IMR-90 (cell line): Measurements from ENCODE around the gene PRKCE.

ENCODE experiments used
- BHLHE40 ChIP-seq: fragments of 150-350 bp; IDR thresholded peaks from 2 replicates; pipeline ENCODE4 v1.6.1; 2016; ENCODE audit warnings: mild to moderate bottlenecking, low read depth, low read length
- CEBPB ChIP-seq: IDR thresholded peaks from 2 replicates; pipeline ENCODE4 v1.6.1; 2012; ENCODE audit warnings: low read depth, low read length, improper control_type of control experiment
- CHD1 ChIP-seq: IDR thresholded peaks from 2 replicates; pipeline ENCODE4 v1.6.1; 2012; ENCODE audit warnings: low read depth, low read length, improper control_type of control experiment
- FOS ChIP-seq: fragments of 150-350 bp; IDR thresholded peaks from 2 replicates; pipeline ENCODE4 v1.6.1; 2016; ENCODE audit warnings: low read depth, low read length
- MAFK ChIP-seq: IDR thresholded peaks from 2 replicates; pipeline ENCODE4 v1.6.1; 2012; ENCODE audit warnings: low read depth, low read length, improper control_type of control experiment
- MXI1 ChIP-seq: IDR thresholded peaks from 2 replicates; pipeline ENCODE4 v1.6.1; 2012; ENCODE audit warnings: low read depth, mild to moderate bottlenecking, low read length, moderate library complexity, borderline replicate concordance
- POLR2A ChIP-seq: IDR thresholded peaks from 2 replicates; pipeline ENCODE4 v1.6.1; 2012; ENCODE audit warnings: mild to moderate bottlenecking, low read depth, low read length
- RAD21 ChIP-seq: IDR thresholded peaks from 2 replicates; pipeline ENCODE4 v1.6.1; 2012; ENCODE audit warnings: low read length, improper control_type of control experiment
- SMC3 ChIP-seq: fragments of 150-350 bp; IDR thresholded peaks from 2 replicates; pipeline ENCODE4 v1.6.1; 2016; ENCODE audit warnings: low read depth, mild to moderate bottlenecking, antibody characterized with exemption, low read length, moderate library complexity
- TF ChIP-seq, protein P1 (sequence below): conservative IDR thresholded peaks from 2 replicates; pipeline ENCODE4 v1.5.1; 2012; ENCODE audit warnings: mild to moderate bottlenecking, low read depth, low read length, improper control_type of control experiment
- TF ChIP-seq, protein P2 (sequence below): fragments of 150-350 bp; IDR thresholded peaks from 2 replicates; pipeline ENCODE4 v1.6.1; 2016; ENCODE audit warnings: low read depth, mild to moderate bottlenecking, low read length, moderate library complexity, borderline replicate concordance

DNA sequence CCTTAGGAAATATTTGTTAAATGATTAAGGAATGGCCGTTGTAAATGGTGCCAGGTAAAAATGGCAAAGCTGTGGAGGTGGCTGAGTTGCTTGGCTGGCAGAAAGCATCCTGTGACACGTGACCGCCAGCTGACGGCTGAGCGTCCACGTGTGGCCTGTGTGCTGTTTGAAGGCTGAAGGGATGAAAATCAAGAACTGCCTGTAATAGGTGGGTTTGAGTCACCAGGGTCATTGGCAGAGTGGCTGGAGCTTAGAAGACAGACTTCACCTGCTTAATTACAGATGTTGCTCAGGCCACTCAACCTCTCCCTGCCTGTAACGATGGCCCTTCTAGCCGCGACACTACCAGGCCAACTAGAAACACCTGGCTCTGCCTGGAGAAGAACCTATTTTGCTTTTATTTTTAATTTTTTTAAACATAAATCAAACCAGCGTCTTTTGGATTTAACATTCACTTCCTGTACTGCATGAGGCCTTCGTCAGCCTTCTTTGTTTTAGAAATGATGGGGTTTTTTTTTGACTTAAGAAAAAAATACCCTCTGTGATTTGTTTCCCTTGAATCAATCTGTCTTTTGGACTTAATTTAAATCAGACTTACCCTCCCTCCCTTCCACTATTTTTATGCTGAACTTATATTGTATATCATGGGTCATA lies 206.5 kb downstream of the PRKCE start:
- no peak for TF ChIP-seq RAD21
- TF ChIP-seq, protein P1, sequence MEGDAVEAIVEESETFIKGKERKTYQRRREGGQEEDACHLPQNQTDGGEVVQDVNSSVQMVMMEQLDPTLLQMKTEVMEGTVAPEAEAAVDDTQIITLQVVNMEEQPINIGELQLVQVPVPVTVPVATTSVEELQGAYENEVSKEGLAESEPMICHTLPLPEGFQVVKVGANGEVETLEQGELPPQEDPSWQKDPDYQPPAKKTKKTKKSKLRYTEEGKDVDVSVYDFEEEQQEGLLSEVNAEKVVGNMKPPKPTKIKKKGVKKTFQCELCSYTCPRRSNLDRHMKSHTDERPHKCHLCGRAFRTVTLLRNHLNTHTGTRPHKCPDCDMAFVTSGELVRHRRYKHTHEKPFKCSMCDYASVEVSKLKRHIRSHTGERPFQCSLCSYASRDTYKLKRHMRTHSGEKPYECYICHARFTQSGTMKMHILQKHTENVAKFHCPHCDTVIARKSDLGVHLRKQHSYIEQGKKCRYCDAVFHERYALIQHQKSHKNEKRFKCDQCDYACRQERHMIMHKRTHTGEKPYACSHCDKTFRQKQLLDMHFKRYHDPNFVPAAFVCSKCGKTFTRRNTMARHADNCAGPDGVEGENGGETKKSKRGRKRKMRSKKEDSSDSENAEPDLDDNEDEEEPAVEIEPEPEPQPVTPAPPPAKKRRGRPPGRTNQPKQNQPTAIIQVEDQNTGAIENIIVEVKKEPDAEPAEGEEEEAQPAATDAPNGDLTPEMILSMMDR = no peak
- no peak for TF ChIP-seq BHLHE40
- TF ChIP-seq FOS = no peak
- no peak for TF ChIP-seq MAFK
- TF ChIP-seq, protein P2, sequence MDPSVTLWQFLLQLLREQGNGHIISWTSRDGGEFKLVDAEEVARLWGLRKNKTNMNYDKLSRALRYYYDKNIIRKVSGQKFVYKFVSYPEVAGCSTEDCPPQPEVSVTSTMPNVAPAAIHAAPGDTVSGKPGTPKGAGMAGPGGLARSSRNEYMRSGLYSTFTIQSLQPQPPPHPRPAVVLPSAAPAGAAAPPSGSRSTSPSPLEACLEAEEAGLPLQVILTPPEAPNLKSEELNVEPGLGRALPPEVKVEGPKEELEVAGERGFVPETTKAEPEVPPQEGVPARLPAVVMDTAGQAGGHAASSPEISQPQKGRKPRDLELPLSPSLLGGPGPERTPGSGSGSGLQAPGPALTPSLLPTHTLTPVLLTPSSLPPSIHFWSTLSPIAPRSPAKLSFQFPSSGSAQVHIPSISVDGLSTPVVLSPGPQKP = no peak
- no peak for TF ChIP-seq POLR2A
- no peak for TF ChIP-seq CEBPB
- no peak for TF ChIP-seq SMC3
- TF ChIP-seq CHD1 = no peak
- TF ChIP-seq MXI1 = no peak
